Tibial nerve (tissue), 3 donors: ENCODE data around the gene NECAP2.

Experiments
- POLR2A ChIP-seq, 2 donors: fragments of 450-650 bp; IDR thresholded peaks; one replicate each; pipeline ENCODE4 v1.6.1; 2017; ENCODE audit warnings: antibody characterized with exemption in 2 of 2, mild to moderate bottlenecking in 2 of 2, moderate library complexity in 2 of 2
- TF ChIP-seq, protein P1 (sequence below), 5 experiments: fragments of 200-600 bp in 3 of 5; fragments of 450-650 bp in 2 of 5; sonication (generic) in 3 of 5; IDR thresholded peaks; one replicate each; pipeline ENCODE4 v1.5.1; 2016 to 2019; ENCODE audit warnings: antibody characterized with exemption in 5 of 5, mild to moderate bottlenecking in 3 of 5, moderate library complexity in 2 of 5

- TF ChIP-seq, protein P1, sequence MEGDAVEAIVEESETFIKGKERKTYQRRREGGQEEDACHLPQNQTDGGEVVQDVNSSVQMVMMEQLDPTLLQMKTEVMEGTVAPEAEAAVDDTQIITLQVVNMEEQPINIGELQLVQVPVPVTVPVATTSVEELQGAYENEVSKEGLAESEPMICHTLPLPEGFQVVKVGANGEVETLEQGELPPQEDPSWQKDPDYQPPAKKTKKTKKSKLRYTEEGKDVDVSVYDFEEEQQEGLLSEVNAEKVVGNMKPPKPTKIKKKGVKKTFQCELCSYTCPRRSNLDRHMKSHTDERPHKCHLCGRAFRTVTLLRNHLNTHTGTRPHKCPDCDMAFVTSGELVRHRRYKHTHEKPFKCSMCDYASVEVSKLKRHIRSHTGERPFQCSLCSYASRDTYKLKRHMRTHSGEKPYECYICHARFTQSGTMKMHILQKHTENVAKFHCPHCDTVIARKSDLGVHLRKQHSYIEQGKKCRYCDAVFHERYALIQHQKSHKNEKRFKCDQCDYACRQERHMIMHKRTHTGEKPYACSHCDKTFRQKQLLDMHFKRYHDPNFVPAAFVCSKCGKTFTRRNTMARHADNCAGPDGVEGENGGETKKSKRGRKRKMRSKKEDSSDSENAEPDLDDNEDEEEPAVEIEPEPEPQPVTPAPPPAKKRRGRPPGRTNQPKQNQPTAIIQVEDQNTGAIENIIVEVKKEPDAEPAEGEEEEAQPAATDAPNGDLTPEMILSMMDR (IDR thresholded peaks at IDR 0.05): no peak
- no peak for TF ChIP-seq POLR2A (IDR thresholded peaks at IDR 0.05)
Observed at GRCh38 chr1:16458831-16459230, 18.3 kb downstream of the NECAP2 start.
